Adrenal gland (tissue), 5 donors: ENCODE results near the gene C15orf39.

ENCODE experiments used
- CTCF ChIP-seq, 6 experiments: fragments of 450-650 bp in 4 of 6; fragments of 200-600 bp in 2 of 6; sonication (generic) in 1 of 6; IDR thresholded peaks; 1 replicate in 5 of 6; 2 replicates in 1 of 6; pipeline versions ENCODE4 v1.5.1 to v1.8.0; 2016 to 2021; ENCODE audit warnings: antibody characterized with exemption in 6 of 6, mild to moderate bottlenecking in 2 of 6, moderate library complexity in 1 of 6
- POLR2A ChIP-seq, 2 donors: fragments of 450-650 bp; IDR thresholded peaks; one replicate each; pipeline ENCODE4 v1.6.1; 2017; ENCODE audit warnings: antibody characterized with exemption in 2 of 2, mild to moderate bottlenecking in 2 of 2, moderate library complexity in 1 of 2
- donor health status: DM: no; HTN: no; CAD: no.

- TF ChIP-seq CTCF (IDR thresholded peaks at IDR 0.05) (no peak), POLR2A (IDR thresholded peaks at IDR 0.05) (no peak)
Observed at GRCh38 chr15:75199357-75199940, 2.2 kb upstream of the C15orf39 start.
